ENCODE results near the gene ZNF74.
"Not testable (repeated sequence)": the region's sequence is repeated elsewhere in the genome, so short reads cannot be mapped to it uniquely, and the experiment has no call there.

The ZNF74 gene

GRCh38 chr22:20374130-20374529 lies 19.8 kb upstream of the ZNF74 start:
- not testable (repeated sequence) for DNase-seq

GRCh38 chr22:20376281-20376680 lies 17.7 kb upstream of the ZNF74 start:
- DNase-seq = not testable (repeated sequence)

GRCh38 chr22:20376983-20377382 lies 17.0 kb upstream of the ZNF74 start:
- not testable (repeated sequence) for DNase-seq

GRCh38 chr22:20378110-20378509 lies 15.8 kb upstream of the ZNF74 start:
- no peak for DNase-seq

- DNase-seq = not testable (repeated sequence)
These were observed 15.3 kb upstream of the ZNF74 start for GRCh38 chr22:20378684-20379083.

GRCh38 chr22:20380486-20380885 lies 13.5 kb upstream of the ZNF74 start:
- no peak for DNase-seq

GRCh38 chr22:20383538-20383937 lies 10.4 kb upstream of the ZNF74 start:
- DNase-seq = no peak

GRCh38 chr22:20384171-20384570 lies 9.8 kb upstream of the ZNF74 start:
- DNase-seq = no peak

- no peak for DNase-seq
These were observed 9.1 kb upstream of the ZNF74 start for GRCh38 chr22:20384865-20385264.

- DNase-seq = no peak
These were observed 7.6 kb upstream of the ZNF74 start for GRCh38 chr22:20386336-20386735.

- no peak for DNase-seq
These were observed 7.0 kb upstream of the ZNF74 start for GRCh38 chr22:20386972-20387371.

GRCh38 chr22:20388200-20388599 lies 5.8 kb upstream of the ZNF74 start:
- DNase-seq = no peak

- DNase-seq = no peak
These were observed 4.7 kb upstream of the ZNF74 start for GRCh38 chr22:20389288-20389687.

- DNase-seq = no peak
These were observed 3.5 kb upstream of the ZNF74 start for GRCh38 chr22:20390394-20390907.

- no peak for DNase-seq
These were observed 2.7 kb upstream of the ZNF74 start for GRCh38 chr22:20391222-20391621.

GRCh38 chr22:20392365-20392881 lies 1.5 kb upstream of the ZNF74 start:
- not testable (repeated sequence) for DNase-seq

GRCh38 chr22:20392983-20393704 lies 807 bp upstream of the ZNF74 start:
- peak; percentile 15 for DNase-seq

- DNase-seq = no peak
These were observed 1.4 kb downstream of the ZNF74 start for GRCh38 chr22:20395181-20395906.

- no peak for DNase-seq
These were observed 1.9 kb downstream of the ZNF74 start for GRCh38 chr22:20395907-20396287.

GRCh38 chr22:20396639-20397038 lies 2.7 kb downstream of the ZNF74 start:
- no peak for DNase-seq

GRCh38 chr22:20397498-20397897 lies 3.5 kb downstream of the ZNF74 start:
- no peak for DNase-seq

- DNase-seq = no peak
These were observed 4.5 kb downstream of the ZNF74 start for GRCh38 chr22:20398420-20398819.

GRCh38 chr22:20399866-20400605 lies 6.1 kb downstream of the ZNF74 start:
- no peak for DNase-seq

Measured in right kidney (tissue), 1 donor.